H1 (cell line): ENCODE results near the gene CACNG6. TPM values are rescaled to one million over a fixed set of nuclear protein-coding genes. Genes with fewer than 3 reads are reported as not detected.

Experiments used
- CBX5 ChIP-seq: fragments of 300-800, 300-1000 bp; sonication (generic); IDR thresholded peaks from 2 replicates; pipeline ENCODE4 v1.7.1; 2016; ENCODE audit warnings: antibody characterized with exemption, low read length, low read depth
- EGR1 ChIP-seq: IDR thresholded peaks from 2 replicates; pipeline ENCODE4 v1.6.1; 2011; ENCODE audit warnings: low read depth, low read length, borderline replicate concordance
- JUND ChIP-seq: IDR thresholded peaks from 2 replicates; pipeline ENCODE4 v1.6.1; 2011; ENCODE audit warnings: mild to moderate bottlenecking, improper control_type of control experiment, low read length
- KDM5A ChIP-seq: fragments of 200-600 bp; IDR thresholded peaks from 2 replicates; pipeline ENCODE4 v1.7.1; 2012; ENCODE audit warnings: mild to moderate bottlenecking, low read length, inconsistent platforms, mixed read lengths
- NRF1 ChIP-seq: IDR thresholded peaks from 2 replicates; pipeline ENCODE4 v1.6.1; 2011; ENCODE audit warnings: mild to moderate bottlenecking, low read depth, low read length, improper control_type of control experiment
- PHF8 ChIP-seq: fragments of 200-600 bp; sonication (generic); conservative IDR thresholded peaks from 2 replicates; pipeline ENCODE4 v1.7.1; 2012; ENCODE audit warnings: low read depth, mild to moderate bottlenecking, inconsistent platforms, low read length, moderate library complexity
- SUZ12 ChIP-seq: fragments of 200-600 bp; sonication (generic); IDR thresholded peaks from 2 replicates; pipeline ENCODE4 v1.6.1; 2012; ENCODE audit warnings: mild to moderate bottlenecking, inconsistent platforms, low read length, moderate library complexity, mixed read lengths
- TAF1 ChIP-seq: IDR thresholded peaks from 2 replicates; pipeline ENCODE4 v1.6.1; 2011; ENCODE audit warnings: mild to moderate bottlenecking, low read depth, low read length
- TAF7 ChIP-seq: optimal IDR thresholded peaks from 2 replicates; pipeline ENCODE3; 2011; ENCODE audit warnings: low read depth, mild to moderate bottlenecking, inconsistent platforms, low read length, moderate library complexity, borderline replicate concordance
- polyA plus RNA-seq, 7 experiments: library from polyadenylated mRNA; depleted of rRNA in 3 of 7; stranded (reverse) in 5 of 7; unstranded in 2 of 7; fragments of >200 nt in 5 of 7; fragments of 200-250 nt in 2 of 7; gene quantifications; 1 replicate in 5 of 7; 2 replicates in 1 of 7; 4 replicates in 1 of 7; pipeline versions ENCODE4 v1.2.1 to v1.2.3, GENCODE V29; 2011 to 2013; ENCODE audit warnings: missing spikeins in 2 of 7, mixed read lengths in 2 of 7
- total RNA-seq: library from RNA; stranded (reverse); fragmentation: NEBNext Ultra II Directional; extraction: Animal tissue kit (Norgen Biotek cat#: 25700); gene quantifications from 2 replicates; pipeline ENCODE4 v1.2.1, GENCODE V29; 2021
- TF ChIP-seq, protein P1 (sequence below): IDR thresholded peaks from 2 replicates; pipeline ENCODE4 v1.6.1; 2012; ENCODE audit warnings: inconsistent platforms

Gene CACNG6
- total and polyA plus RNA-seq, 2 of the 8 experiments (the other 6 are each of a cell fraction or from before 2014, with no cell fraction given) = 1.2 to 1.6 TPM

DNA sequence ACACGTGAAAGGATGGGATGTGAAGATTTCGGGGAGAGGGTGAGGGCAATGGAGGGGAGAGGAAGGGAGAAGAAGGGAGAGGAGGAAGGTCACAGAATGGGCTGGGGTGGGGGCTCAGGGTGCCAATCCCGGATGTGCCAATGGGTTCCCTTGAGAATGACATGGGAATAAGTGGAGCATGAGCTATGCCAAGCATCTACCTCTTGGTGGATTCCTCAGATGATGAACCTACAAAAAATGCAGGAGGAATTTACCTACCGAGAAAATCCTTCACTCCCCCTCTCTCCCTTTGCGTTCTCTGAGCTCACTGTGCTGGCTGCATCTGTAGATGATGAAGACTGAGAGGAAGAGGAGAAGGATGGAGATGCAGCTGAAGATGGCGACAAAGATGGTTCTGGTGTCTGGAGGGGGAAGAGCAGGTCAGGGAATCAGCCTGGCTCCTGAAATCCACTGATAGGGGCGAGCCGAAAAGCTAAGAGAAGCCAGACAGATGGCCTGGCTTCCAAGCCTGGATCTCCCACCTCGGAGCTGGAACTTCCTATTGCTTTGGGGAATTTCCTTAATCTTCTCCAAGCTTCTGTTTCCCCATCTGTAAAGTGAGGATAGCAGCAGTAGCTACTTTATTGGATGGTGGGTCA lies 50.7 kb downstream of the CACNG6 start (continued):
- TF ChIP-seq PHF8 = no peak
- no peak for TF ChIP-seq EGR1
- no peak for TF ChIP-seq CBX5
- TF ChIP-seq TAF7 = no peak
- TF ChIP-seq TAF1 = no peak
- TF ChIP-seq NRF1 = no peak
- TF ChIP-seq JUND = no peak
- TF ChIP-seq, protein P1, sequence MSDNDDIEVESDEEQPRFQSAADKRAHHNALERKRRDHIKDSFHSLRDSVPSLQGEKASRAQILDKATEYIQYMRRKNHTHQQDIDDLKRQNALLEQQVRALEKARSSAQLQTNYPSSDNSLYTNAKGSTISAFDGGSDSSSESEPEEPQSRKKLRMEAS = no peak
- TF ChIP-seq SUZ12 = no peak
- no peak for TF ChIP-seq KDM5A
- TF ChIP-seq, all 59 proteins: peak for 0
